Osteoblast (primary cell): ENCODE data around the gene ANXA8. TPM values are rescaled to one million over a fixed set of nuclear protein-coding genes. Genes with fewer than 3 reads are reported as not detected.

ENCODE experiments used
- DNase-seq: peaks from one replicate; pipeline ENCODE4 v3.0.0; 2011; ENCODE audit warnings: low spot score, mixed read lengths; ENCODE audit not compliant: insufficient read length; ENCODE audit errors: missing footprints
- H2AFZ ChIP-seq: 2 replicates; pipeline ENCODE4 v1.6.0; 2011; ENCODE audit warnings: mild to moderate bottlenecking, low read length
- H3K27ac ChIP-seq: 2 replicates; pipeline ENCODE4 v1.5.1; 2011; ENCODE audit warnings: mild to moderate bottlenecking, low read depth, low read length, moderate library complexity
- H3K27me3 ChIP-seq: 2 replicates; pipeline ENCODE4 v1.6.0; 2012; ENCODE audit warnings: mild to moderate bottlenecking, control low read depth, inconsistent platforms, low read length, moderate library complexity; ENCODE audit not compliant: insufficient read depth
- H3K36me3 ChIP-seq: 2 replicates; pipeline ENCODE4 v1.5.1; 2011; ENCODE audit warnings: mild to moderate bottlenecking, low read length, control low read depth, moderate library complexity; ENCODE audit not compliant: insufficient read depth
- H3K4me1 ChIP-seq: 2 replicates; pipeline ENCODE4 v1.5.1; 2011; ENCODE audit warnings: mild to moderate bottlenecking, low read length, control low read depth, moderate library complexity; ENCODE audit not compliant: insufficient read depth
- H3K4me2 ChIP-seq: 2 replicates; pipeline ENCODE4 v1.6.0; 2011; ENCODE audit warnings: mild to moderate bottlenecking, low read length; ENCODE audit not compliant: insufficient read depth
- H3K4me3 ChIP-seq: fragments of 200-600 bp; sonication (generic); 3 replicates; pipeline ENCODE4 v1.5.1; 2012; ENCODE audit warnings: mild to moderate bottlenecking, low read length, inconsistent platforms; ENCODE audit not compliant: insufficient read depth
- H3K79me2 ChIP-seq: 2 replicates; pipeline ENCODE4 v1.6.0; 2012; ENCODE audit warnings: mild to moderate bottlenecking, low read length, control low read depth, inconsistent platforms; ENCODE audit not compliant: insufficient read depth
- H3K9me3 ChIP-seq: 2 replicates; pipeline ENCODE4 v1.5.1; 2011; ENCODE audit warnings: low read depth, low read length, control low read depth
- H4K20me1 ChIP-seq: 2 replicates; pipeline ENCODE4 v1.6.0; 2012; ENCODE audit warnings: mild to moderate bottlenecking, low read length, control low read depth; ENCODE audit not compliant: insufficient read depth
- CTCF ChIP-seq: IDR thresholded peaks from 2 replicates; pipeline ENCODE4 v1.5.1; 2011; ENCODE audit warnings: mild to moderate bottlenecking, low read depth, low read length, moderate library complexity; ENCODE audit errors: extremely low read depth
- total RNA-seq: library from RNA; depleted of rRNA; stranded (reverse); fragments of >200 nt; gene quantifications from 2 replicates; pipeline ENCODE4 v1.2.3, GENCODE V29; 2012

Gene ANXA8
- total RNA-seq, 1 donor, result 0.72 TPM

DNA sequence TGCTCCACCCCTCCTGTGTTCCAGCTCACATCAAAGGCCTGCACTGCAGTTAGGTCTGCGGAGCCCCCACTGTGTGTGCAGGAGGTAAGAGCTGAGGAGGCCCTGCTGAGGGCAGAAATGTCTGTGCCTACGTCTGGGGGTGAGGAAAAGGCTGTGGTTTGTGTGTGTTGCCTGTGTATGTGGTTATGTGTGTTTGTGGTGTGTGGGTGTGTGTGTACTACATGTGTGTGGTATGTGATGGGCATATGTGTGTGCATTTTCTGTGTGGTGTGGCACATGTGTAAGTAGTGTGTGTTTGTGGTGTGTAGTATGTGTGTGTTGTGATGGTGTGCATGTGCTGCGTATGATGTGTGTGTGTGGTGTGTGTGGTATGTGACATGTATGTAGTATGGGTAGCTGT is 36.2 kb downstream of the ANXA8 start:
- no peak for TF ChIP-seq CTCF
- Histone ChIP-seq H3K27ac (no peak overlapping the region), H3K9me3 (peaks cover 6% of the 10 kb centered on the region), H3K4me2 (no peak overlapping the region), H3K79me2 (no peaks in the 10 kb centered on the region), H3K36me3 (no peaks in the 10 kb centered on the region), H2AFZ (no peak overlapping the region), H4K20me1 (no peaks in the 10 kb centered on the region), H3K4me3 (no peak overlapping the region), H3K27me3 (no peaks in the 10 kb centered on the region), H3K4me1 (no peaks in the 10 kb centered on the region)
- DNase-seq, result no peak

DNA sequence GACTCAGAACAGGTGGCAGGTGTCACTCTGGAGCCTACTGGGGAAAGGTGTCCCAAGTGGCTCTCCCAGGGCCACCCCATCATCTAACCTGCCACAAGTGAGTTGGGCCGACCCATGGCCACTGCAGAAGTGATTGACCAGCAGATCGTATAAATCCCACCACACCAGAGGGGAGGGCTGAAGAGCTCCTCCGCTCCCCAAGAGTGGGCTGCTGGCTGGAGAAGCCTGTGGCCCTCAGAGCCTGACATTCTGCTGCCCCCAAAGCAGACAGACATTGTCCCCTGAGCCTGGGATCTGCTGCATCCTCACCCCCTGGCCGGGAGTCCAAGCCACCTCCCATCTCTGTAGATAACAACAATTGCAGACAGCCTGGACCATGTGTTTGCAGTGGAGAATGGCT is 36.7 kb downstream of the ANXA8 start:
- no peak for DNase-seq
- H3K27me3 ChIP-seq, result no peaks in the 10 kb centered on the region
- H3K9me3 ChIP-seq, result peaks cover 6% of the 10 kb centered on the region
- TF ChIP-seq CTCF, result no peak
- H3K4me1 ChIP-seq, result no peaks in the 10 kb centered on the region
- no peaks in the 10 kb centered on the region for H4K20me1 ChIP-seq
- H3K36me3 ChIP-seq, result no peaks in the 10 kb centered on the region
- H3K79me2 ChIP-seq, result no peaks in the 10 kb centered on the region
- H2AFZ ChIP-seq, result no peak overlapping the region
- no peak overlapping the region for H3K4me2 ChIP-seq
- no peak overlapping the region for H3K4me3 ChIP-seq
- H3K27ac ChIP-seq, result no peak overlapping the region

DNA sequence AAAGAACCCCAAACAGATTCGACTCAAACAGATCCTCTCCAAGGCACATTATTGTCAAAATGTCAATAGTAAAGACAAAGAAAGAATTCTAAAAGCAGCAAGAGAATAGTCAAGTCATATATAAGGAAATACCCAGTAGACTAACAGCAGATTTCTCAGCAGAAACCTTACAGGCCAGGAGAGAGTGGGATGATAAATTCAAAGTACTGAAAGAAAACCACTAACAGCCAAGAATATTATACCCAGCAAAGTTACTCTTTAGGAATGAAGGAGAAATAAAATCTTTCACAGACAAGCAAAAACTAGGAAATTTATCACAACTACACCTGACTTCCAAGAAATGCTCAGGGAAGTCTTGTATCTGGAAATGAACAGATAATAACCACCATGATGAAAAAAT is 38.2 kb downstream of the ANXA8 start:
- no peak overlapping the region for H3K27ac ChIP-seq
- no peak for DNase-seq
- H3K27me3 ChIP-seq, result peaks cover 10% of the 10 kb centered on the region
- H3K4me3 ChIP-seq, result no peak overlapping the region
- no peaks in the 10 kb centered on the region for H3K79me2 ChIP-seq
- no peak for TF ChIP-seq CTCF
- H3K36me3 ChIP-seq, result no peaks in the 10 kb centered on the region
- H3K4me2 ChIP-seq, result no peak overlapping the region
- no peaks in the 10 kb centered on the region for H3K4me1 ChIP-seq
- H4K20me1 ChIP-seq, result no peaks in the 10 kb centered on the region
- H2AFZ ChIP-seq, result no peak overlapping the region
- peaks cover 6% of the 10 kb centered on the region for H3K9me3 ChIP-seq

DNA sequence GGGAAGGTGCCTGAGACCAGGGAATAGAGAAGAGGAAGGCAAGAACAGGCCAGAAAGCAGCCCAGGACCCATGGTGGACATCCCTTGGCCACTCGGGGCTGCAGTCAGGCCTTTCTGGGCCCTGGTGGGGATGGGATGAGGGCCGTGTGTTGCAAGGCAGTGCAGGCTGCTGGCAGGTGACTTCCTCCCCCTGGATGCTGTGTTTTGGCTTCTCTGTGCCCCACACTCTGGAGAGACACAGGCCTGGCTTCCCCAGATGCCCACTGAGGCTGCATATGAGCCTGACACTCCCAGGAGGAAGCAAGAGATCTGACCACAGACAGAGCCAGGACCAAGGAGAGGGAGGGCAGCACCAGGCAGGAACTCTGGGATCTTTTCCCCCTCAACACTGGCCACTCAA is 39.9 kb downstream of the ANXA8 start:
- H3K79me2 ChIP-seq, result no peaks in the 10 kb centered on the region
- no peaks in the 10 kb centered on the region for H3K4me1 ChIP-seq
- no peak for TF ChIP-seq CTCF
- peaks cover 6% of the 10 kb centered on the region for H3K9me3 ChIP-seq
- no peaks in the 10 kb centered on the region for H4K20me1 ChIP-seq
- H3K36me3 ChIP-seq, result no peaks in the 10 kb centered on the region
- no peak overlapping the region for H3K27ac ChIP-seq
- H3K4me3 ChIP-seq, result no peak overlapping the region
- H2AFZ ChIP-seq, result no peak overlapping the region
- peaks cover 13% of the 10 kb centered on the region for H3K27me3 ChIP-seq
- H3K4me2 ChIP-seq, result no peak overlapping the region
- DNase-seq, result no peak
